ENCODE data around the gene FNBP1.

DNA sequence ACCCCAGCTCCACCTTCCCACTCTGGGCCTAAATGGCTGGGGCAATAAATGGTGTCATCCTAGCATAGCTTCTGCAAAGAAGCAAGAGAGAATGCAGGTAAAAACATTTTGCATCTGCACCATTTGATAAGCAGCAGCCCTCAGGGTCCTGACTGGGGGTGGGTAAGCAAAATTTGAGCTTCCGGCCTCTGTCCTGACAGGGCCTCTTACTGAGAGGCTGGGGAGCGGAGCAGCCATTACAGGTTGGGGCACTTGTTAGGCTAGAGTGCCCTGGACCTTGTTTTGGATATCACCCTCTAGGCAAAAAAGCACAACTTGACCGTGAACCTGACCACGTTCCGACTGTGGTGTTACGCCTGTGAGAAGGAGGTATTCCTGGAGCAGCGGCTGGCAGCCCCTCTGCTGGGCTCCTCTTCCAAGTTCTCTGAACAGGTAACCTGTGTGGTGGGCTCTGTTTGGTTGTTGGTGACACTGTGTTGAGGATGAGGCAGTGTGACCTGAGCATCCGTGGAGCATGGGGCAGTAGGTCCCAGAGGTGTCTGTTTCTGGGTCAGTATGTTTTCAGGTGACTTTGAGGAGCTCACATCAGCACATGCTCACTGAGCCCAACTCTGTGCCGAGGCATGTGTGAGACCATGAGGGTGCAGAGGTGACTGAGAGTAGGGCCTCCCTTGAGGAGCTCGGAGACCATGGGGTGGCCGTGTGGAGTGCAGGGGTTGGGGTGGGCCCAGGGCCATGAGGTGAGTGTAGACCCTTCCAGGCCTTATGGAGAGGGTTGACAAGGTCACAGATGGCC is 184.6 kb downstream of the FNBP1 start:
- TF ChIP-seq EZH2 (IDR thresholded peaks at IDR 0.05) (no peak), EZH2phosphoT487 (IDR thresholded peaks at IDR 0.05) (no peak)
- TF ChIP-seq, protein P1, sequence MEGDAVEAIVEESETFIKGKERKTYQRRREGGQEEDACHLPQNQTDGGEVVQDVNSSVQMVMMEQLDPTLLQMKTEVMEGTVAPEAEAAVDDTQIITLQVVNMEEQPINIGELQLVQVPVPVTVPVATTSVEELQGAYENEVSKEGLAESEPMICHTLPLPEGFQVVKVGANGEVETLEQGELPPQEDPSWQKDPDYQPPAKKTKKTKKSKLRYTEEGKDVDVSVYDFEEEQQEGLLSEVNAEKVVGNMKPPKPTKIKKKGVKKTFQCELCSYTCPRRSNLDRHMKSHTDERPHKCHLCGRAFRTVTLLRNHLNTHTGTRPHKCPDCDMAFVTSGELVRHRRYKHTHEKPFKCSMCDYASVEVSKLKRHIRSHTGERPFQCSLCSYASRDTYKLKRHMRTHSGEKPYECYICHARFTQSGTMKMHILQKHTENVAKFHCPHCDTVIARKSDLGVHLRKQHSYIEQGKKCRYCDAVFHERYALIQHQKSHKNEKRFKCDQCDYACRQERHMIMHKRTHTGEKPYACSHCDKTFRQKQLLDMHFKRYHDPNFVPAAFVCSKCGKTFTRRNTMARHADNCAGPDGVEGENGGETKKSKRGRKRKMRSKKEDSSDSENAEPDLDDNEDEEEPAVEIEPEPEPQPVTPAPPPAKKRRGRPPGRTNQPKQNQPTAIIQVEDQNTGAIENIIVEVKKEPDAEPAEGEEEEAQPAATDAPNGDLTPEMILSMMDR (IDR thresholded peaks at IDR 0.05): no peak
